GM23248 (cell line): Measurements from ENCODE around the gene GTF2H1.

Source experiments
- EZH2 ChIP-seq: fragments of 200-600 bp; sonication (generic); IDR thresholded peaks from 2 replicates; pipeline ENCODE4 v1.6.1; 2018; ENCODE audit warnings: antibody characterized with exemption, mild to moderate bottlenecking; ENCODE audit not compliant: insufficient read depth, poor library complexity, severe bottlenecking
- EZH2phosphoT487 ChIP-seq: fragments of 200-600 bp; sonication (generic); IDR thresholded peaks from 2 replicates; pipeline ENCODE4 v1.6.1; 2018; ENCODE audit warnings: antibody characterized with exemption, moderate library complexity, mild to moderate bottlenecking, low read depth; ENCODE audit not compliant: insufficient read depth

GRCh38 chr11:18304745-18305144 lies 17.6 kb upstream of the GTF2H1 start:
- no peak for TF ChIP-seq EZH2
- no peak for TF ChIP-seq EZH2phosphoT487
